Endothelial cell (in vitro differentiated cells): ENCODE measurements around the gene IFNK. TPM values are rescaled to one million over a fixed set of nuclear protein-coding genes. Genes with fewer than 3 reads are reported as not detected.

ENCODE experiments used
- DNase-seq: peaks from one replicate; pipeline ENCODE4 v3.0.0; 2021; ENCODE audit warnings: low spot score
- H3K27ac Mint-ChIP-seq: one replicate; pipeline ENCODE4 v1.8.0; 2021; ENCODE audit warnings: mixed read lengths, inconsistent platforms; ENCODE audit not compliant: unreplicated experiment
- H3K27me3 Mint-ChIP-seq: one replicate; pipeline ENCODE4 v1.8.0; 2021; ENCODE audit warnings: mild to moderate bottlenecking, moderate library complexity, mixed read lengths, inconsistent platforms; ENCODE audit not compliant: unreplicated experiment
- H3K36me3 Mint-ChIP-seq: one replicate; pipeline ENCODE4 v1.8.0; 2021; ENCODE audit warnings: mild to moderate bottlenecking, low read depth, mixed read lengths, inconsistent platforms; ENCODE audit not compliant: unreplicated experiment
- H3K4me1 Mint-ChIP-seq: one replicate; pipeline ENCODE4 v1.8.0; 2021; ENCODE audit warnings: mild to moderate bottlenecking, mixed read lengths, inconsistent platforms; ENCODE audit not compliant: unreplicated experiment
- H3K4me3 Mint-ChIP-seq: one replicate; pipeline ENCODE4 v1.8.0; 2021; ENCODE audit warnings: mild to moderate bottlenecking, mixed read lengths, inconsistent platforms; ENCODE audit not compliant: unreplicated experiment
- H3K9me3 Mint-ChIP-seq: one replicate; pipeline ENCODE4 v1.8.0; 2021; ENCODE audit warnings: mixed read lengths, inconsistent platforms; ENCODE audit not compliant: unreplicated experiment
- total RNA-seq: library from RNA; stranded (reverse); fragmentation: NEBNext Ultra II Directional; extraction: Animal tissue kit (Norgen Biotek cat#: 25700); gene quantifications from one replicate; pipeline ENCODE4 v1.2.1, GENCODE V29; 2021; ENCODE audit not compliant: unreplicated experiment
- TF ChIP-seq, protein P1 (sequence below): fragments of 200-600 bp; sonication (generic); IDR thresholded peaks from one replicate; pipeline ENCODE4 v1.5.0; 2021; ENCODE audit warnings: antibody characterized with exemption; ENCODE audit not compliant: unreplicated experiment

The IFNK gene
- total RNA-seq, 1 donor from 2014 or later = not detected

DNA sequence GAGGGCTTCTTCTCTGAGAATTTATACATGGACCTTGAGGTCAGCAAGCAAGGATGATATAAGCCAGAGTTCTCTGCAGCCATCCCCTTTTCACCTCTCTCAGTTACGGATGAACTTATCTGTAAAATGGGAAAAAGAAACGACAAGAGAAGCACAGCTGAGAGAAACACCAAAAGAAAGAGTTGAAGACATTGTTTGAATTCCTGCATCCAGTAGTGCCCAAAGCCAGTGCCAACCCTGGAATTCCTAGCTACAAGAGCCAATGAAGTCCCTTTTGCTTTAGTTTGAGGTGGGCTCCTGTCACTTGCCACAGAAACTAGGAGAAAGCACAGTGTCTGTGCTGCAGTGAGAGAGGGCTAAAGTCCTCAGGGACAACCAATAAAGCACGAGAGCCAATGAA lies 12.1 kb downstream of the IFNK start:
- no peaks in the 10 kb centered on the region for H3K27me3 Mint-ChIP-seq
- no peaks in the 10 kb centered on the region for H3K9me3 Mint-ChIP-seq
- H3K4me1 Mint-ChIP-seq = peaks cover 16% of the 10 kb centered on the region
- no peak overlapping the region for H3K4me3 Mint-ChIP-seq
- no peak overlapping the region for H3K27ac Mint-ChIP-seq
- DNase-seq = no peak
- no peaks in the 10 kb centered on the region for H3K36me3 Mint-ChIP-seq
- TF ChIP-seq, protein P1, sequence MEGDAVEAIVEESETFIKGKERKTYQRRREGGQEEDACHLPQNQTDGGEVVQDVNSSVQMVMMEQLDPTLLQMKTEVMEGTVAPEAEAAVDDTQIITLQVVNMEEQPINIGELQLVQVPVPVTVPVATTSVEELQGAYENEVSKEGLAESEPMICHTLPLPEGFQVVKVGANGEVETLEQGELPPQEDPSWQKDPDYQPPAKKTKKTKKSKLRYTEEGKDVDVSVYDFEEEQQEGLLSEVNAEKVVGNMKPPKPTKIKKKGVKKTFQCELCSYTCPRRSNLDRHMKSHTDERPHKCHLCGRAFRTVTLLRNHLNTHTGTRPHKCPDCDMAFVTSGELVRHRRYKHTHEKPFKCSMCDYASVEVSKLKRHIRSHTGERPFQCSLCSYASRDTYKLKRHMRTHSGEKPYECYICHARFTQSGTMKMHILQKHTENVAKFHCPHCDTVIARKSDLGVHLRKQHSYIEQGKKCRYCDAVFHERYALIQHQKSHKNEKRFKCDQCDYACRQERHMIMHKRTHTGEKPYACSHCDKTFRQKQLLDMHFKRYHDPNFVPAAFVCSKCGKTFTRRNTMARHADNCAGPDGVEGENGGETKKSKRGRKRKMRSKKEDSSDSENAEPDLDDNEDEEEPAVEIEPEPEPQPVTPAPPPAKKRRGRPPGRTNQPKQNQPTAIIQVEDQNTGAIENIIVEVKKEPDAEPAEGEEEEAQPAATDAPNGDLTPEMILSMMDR = no peak

DNA sequence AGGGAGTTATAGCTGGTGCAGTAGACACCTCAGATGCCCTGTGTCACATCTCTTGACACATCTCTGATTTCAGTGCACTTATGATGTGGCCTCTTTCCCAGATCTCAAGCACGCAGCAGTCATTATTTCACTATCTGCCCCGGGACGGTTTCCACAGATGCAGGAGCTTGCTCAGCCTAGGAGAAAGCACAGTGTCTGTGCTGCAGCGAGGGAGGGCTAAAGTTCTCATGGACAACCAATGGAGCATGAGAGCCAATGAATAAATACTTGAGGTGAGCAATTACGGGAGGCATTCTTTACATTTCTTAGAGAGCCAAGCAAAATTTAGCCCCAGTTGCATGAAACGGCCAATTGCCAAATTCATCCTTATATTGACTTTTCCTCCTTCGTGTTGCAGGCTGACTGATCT lies 12.9 kb downstream of the IFNK start:
- TF ChIP-seq, protein P1 = no peak
- Mint-ChIP-seq H3K27ac (no peak overlapping the region), H3K9me3 (no peaks in the 10 kb centered on the region), H3K4me3 (no peak overlapping the region), H3K36me3 (no peaks in the 10 kb centered on the region), H3K4me1 (peaks cover 16% of the 10 kb centered on the region), H3K27me3 (no peaks in the 10 kb centered on the region)
- DNase-seq = no peak

DNA sequence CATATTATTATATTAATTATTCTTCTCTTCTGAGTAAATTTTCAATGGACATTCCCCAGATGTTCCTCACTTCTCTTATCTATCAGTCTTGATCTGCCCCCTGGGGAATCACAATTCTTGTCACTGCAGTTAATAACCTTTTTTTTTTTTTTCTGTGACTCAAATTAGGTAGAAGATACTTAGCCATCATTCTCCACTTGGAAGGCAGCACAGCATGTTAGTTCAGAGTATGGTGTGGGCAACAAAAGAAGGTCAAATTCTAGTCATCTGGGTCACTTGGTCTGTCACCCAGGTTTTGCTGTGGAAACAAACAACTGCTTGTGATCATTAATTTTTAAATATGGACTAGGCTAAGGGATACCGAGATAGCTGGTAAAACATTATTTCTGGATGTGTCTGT lies 13.7 kb downstream of the IFNK start:
- DNase-seq = no peak
- Mint-ChIP-seq H3K27ac (no peak overlapping the region), H3K27me3 (no peaks in the 10 kb centered on the region), H3K4me3 (no peak overlapping the region), H3K36me3 (no peaks in the 10 kb centered on the region), H3K4me1 (peaks cover 22% of the 10 kb centered on the region), H3K9me3 (no peaks in the 10 kb centered on the region)
- TF ChIP-seq, protein P1 = no peak

DNA sequence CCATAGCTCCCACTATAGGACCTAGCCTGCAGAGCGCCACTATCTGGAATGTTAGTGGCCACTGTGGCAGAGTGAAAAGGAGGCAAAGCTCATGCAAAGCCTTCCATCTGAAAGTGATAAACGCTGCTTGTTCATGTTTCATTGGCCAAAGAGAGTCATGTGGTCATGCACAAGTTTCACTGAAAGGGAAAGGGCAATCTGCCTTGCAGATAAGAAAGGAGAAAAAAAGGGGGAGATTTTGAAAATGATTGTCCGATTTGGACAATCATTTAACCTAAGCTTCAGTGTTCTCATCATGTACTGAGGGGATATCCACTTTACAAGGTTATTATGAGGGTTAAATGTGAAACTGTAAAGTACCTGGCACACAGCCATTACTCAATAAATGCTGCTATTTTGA lies 14.6 kb downstream of the IFNK start:
- peaks cover 19% of the 10 kb centered on the region for H3K4me1 Mint-ChIP-seq
- DNase-seq = no peak
- no peaks in the 10 kb centered on the region for H3K9me3 Mint-ChIP-seq
- TF ChIP-seq, protein P1 = no peak
- no peak overlapping the region for H3K27ac Mint-ChIP-seq
- no peak overlapping the region for H3K4me3 Mint-ChIP-seq
- H3K27me3 Mint-ChIP-seq = no peaks in the 10 kb centered on the region
- no peaks in the 10 kb centered on the region for H3K36me3 Mint-ChIP-seq

DNA sequence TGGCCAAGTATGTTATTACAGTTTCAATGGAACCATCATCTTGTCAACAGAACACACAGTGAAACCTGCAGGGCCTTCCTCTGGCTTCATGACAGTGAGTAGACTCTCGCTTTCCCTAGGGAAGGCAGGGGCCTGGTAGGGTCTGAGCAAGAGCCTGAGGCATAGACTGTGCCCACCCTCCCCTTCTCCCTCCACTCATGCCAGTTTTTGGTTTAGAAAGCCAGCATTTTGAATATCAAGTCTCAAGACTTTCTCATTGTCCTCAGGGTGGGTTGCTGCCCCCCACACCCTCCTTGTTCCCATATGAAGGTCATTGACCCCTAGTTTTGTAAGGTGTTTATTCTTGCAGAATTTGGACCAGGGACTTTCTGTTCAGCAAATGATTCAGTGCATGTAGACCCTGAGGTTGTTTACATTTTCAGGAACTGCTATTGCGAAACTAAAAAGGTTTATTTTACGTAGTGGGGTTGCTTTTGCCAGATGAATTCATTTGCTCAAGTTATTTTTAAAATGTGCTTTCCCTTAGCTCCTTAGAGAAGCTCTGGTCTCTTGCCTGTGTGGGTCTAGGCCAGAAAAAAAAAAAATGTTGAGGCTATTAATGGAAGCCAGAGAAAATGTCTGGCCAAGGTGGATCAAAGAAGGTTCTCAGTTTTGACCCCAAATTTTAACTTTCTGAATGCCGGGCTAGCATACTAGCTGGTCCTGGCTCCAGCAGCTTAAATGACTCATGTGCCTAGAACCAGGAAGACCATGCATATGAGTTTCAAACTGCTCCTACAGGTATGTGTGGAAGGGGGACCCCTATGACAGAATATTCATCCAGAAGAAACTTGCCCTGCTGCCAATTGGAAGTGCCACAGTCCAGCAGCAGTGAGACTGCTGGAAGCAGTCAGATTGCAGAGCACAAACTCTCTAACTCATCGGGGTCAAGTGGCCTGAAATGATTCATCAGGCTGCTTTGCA lies 15.7 kb downstream of the IFNK start:
- Mint-ChIP-seq H3K9me3 (no peaks in the 10 kb centered on the region), H3K4me3 (no peak overlapping the region), H3K36me3 (peaks cover 5% of the 10 kb centered on the region), H3K27me3 (no peaks in the 10 kb centered on the region), H3K4me1 (peaks cover 8% of the 10 kb centered on the region), H3K27ac (no peak overlapping the region)
- TF ChIP-seq, protein P1 = no peak
- no peak for DNase-seq
